GM06990 (cell line): ENCODE results near the gene SLC6A12.

ENCODE experiments used
- DNase-seq: peaks from one replicate; pipeline ENCODE4 v3.0.0-alpha.2; 2011; ENCODE audit not compliant: insufficient read length; ENCODE audit errors: extremely low read depth
- H3K27me3 ChIP-seq: replicated peaks from 2 replicates; pipeline ENCODE4 v1.6.0; 2011; ENCODE audit warnings: low read length; ENCODE audit not compliant: control insufficient read depth, insufficient read depth
- H3K36me3 ChIP-seq: 2 replicates; pipeline ENCODE4 v1.5.1; 2011; ENCODE audit warnings: low read length; ENCODE audit not compliant: control insufficient read depth, insufficient read depth
- H3K4me3 ChIP-seq: replicated peaks from 2 replicates; pipeline ENCODE4 v1.5.1; 2011; ENCODE audit warnings: low read depth, mild to moderate bottlenecking, control low read depth, low read length
- CTCF ChIP-seq: IDR thresholded peaks from 2 replicates; pipeline ENCODE4 v1.5.1; 2011; ENCODE audit warnings: low read length, control low read depth, mild to moderate bottlenecking, inconsistent platforms; ENCODE audit not compliant: insufficient read depth, poor library complexity, severe bottlenecking

SLC6A12 gene

DNA sequence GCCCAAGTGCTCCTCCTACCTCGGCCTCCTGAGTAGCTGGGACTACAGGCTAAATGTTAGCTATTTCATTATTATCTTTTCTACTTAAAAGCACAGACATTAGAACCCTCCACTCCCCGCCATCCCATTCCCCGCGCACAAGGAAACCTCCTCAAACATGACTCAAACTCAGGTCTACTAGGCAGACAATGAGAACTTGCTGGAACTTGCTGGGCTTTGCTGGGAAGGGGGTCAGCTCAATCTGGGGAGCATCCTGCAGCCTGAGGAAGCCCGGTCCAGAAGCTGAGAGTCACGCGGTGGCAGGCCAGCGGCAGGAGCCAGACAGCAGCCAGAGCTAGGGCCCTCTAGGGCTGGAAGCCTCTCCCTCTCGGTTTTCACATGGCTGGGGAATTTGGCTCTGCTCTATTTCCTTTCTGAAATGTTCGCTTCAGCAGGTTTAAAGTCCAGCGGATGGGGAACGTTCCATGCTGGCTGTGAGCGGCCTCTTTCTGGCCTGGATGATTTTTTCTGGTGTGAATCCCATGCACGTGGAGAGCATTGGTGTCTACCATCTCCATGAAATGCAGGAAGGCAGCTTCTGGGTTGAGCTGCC lies 68.5 kb downstream of the SLC6A12 start:
- Histone ChIP-seq H3K4me3 (no peak overlapping the region), H3K36me3 (no peaks in the 10 kb centered on the region), H3K27me3 (no peaks in the 10 kb centered on the region; the same call in 1 of the 2 replicates)
- no peak for TF ChIP-seq CTCF
- DNase-seq: no peak

DNA sequence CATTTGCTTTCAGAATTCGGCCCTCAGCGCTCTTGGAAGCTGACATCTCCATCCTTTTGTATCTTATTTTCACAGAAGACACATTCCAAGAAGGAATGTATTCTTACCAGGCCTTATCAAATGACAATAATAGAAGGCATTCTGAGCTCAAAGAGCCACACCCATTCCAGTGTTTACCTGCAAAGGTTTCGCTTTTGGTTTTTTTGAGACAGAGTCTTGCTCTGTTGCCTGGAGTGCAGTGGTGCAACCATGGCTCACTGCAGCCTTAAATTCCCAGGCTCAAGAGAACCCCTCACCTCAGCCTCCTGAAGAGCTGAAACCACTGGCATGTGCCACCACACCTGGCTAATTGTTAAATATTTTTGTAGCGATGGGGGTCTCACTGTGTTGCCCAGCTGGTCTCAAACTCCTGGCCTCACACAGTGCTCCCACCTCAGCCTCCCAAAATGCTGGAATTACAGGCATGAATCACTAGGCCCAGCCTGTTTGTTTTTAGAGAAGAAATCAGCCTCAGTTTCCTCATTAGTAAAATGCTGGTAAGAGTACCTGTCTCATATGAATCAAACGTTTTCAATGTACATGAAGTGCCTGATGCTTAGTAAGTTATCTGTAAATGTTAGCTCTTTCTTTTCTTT lies 69.2 kb downstream of the SLC6A12 start:
- no peak for TF ChIP-seq CTCF
- no peak for DNase-seq
- no peaks in the 10 kb centered on the region; the same call in 1 of the 2 replicates for H3K27me3 ChIP-seq
- no peaks in the 10 kb centered on the region for H3K36me3 ChIP-seq
- no peak overlapping the region for H3K4me3 ChIP-seq

DNA sequence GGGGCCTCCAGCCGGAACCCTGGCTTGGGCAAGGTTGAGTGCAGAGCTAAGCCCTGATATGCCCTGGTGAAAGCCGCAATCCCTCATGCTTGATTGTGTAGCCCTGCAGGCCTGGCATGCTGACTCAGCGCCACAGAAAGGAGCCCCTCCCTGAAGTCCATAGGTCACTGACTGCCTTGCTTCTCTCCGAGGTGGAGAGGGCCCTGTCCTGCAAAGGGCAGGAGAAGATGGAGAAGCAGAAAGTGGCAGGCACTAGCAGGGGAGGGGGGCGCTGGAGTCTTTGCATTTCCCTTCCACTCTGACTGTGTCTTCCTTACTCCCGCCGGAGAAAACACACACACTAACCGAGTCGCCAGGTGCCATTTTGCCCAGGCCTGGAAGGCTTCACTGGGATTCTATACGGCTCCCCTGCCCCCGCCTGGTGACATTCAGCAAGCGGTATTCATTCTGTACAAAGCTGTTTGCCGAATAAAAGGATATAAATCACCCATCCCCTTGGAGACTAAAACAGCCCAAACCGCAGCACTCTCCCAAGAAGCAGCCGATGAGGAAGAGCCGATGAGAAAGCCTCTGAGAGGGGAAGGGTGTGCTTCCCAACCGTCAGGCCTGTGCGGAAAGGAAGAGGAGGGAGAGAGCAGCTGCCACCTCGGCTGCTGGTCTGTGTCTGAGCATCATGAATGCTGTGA lies 69.8 kb downstream of the SLC6A12 start:
- no peak for TF ChIP-seq CTCF
- no peaks in the 10 kb centered on the region; the same call in 1 of the 2 replicates for H3K27me3 ChIP-seq
- DNase-seq: no peak
- H3K36me3 ChIP-seq: no peaks in the 10 kb centered on the region
- no peak overlapping the region for H3K4me3 ChIP-seq

DNA sequence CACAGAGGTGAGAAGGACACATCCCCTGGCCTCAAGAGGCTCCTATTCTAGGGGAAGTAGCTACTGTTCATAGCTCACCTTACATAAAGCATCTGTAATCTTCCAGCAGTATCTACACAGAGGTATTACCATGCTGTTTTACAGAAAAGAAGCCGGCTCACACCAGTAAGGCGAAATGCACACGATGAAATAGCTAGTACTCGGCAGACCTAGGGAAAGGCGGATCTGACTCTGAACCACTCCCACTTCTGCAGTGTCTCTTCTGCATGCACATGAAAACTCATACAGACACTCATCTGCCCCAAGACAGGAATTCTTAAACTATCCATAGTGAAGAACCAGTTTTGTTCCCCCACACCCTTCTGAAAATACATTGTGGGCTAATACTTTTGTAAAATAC lies 73.8 kb downstream of the SLC6A12 start:
- TF ChIP-seq CTCF: no peak
- no peak for DNase-seq
- Histone ChIP-seq H3K27me3 (no peaks in the 10 kb centered on the region; the same call in 1 of the 2 replicates), H3K4me3 (no peak overlapping the region), H3K36me3 (no peaks in the 10 kb centered on the region)
